Neuron (in vitro differentiated cells): ENCODE measurements around the gene PHB1.

Source experiments
- H2AFZ ChIP-seq: one replicate; pipeline ENCODE4 v1.6.1; 2013; ENCODE audit warnings: low read depth, mild to moderate bottlenecking, inconsistent platforms, low read length, moderate library complexity
- H3K27me3 ChIP-seq: one replicate; pipeline ENCODE4 v1.6.1; 2013; ENCODE audit warnings: low read length; ENCODE audit not compliant: insufficient read depth
- H3K36me3 ChIP-seq: one replicate; pipeline ENCODE4 v1.6.1; 2013; ENCODE audit warnings: low read length; ENCODE audit not compliant: insufficient read depth
- H3K4me1 ChIP-seq: one replicate; pipeline ENCODE4 v1.6.1; 2013; ENCODE audit warnings: low read length; ENCODE audit not compliant: insufficient read depth
- H3K4me3 ChIP-seq: 2 replicates; pipeline ENCODE4 v1.5.1; 2013; ENCODE audit warnings: mild to moderate bottlenecking, low read length, moderate library complexity
- H3K9me3 ChIP-seq: one replicate; pipeline ENCODE4 v1.6.1; 2013; ENCODE audit warnings: low read length

Gene PHB1

DNA sequence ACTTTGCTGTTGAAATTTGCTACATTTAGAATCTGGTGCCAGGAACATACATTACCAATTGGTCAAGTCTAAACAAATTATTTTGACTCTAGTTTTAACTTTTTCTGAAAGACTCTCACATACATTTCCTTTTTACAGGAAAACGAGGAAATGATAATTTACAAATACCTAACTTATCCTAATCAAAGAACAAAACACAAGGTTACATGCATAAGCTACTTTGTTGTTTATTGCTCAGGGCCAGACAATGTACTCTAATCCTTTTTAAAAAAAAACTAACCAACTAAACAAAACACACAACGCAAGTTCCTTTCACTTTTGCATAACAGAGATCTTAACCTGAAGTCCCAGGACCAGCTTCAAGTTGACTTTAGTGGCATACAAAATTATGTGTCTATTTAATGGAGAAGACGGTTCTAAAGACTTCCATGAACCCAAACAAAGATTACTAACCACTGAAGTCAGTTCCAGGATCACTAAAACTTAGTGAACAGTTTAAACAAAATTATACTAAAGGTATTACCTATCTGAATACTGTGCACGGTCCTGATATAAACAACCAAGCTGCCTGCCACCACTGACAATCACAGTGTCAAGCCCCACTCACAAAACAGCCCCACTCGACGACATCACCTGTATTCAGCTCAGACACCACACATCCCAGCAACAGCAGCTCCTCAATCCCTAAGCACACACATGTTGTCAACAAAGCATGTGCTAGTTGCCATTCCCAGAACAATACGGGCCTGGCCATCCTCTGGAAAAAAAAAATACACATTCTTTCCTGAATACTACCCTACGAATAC, 54.5 kb downstream of the PHB1 start:
- Histone ChIP-seq H3K4me1 (peaks cover 31% of the 10 kb centered on the region), H3K36me3 (no peaks in the 10 kb centered on the region), H3K9me3 (no peaks in the 10 kb centered on the region), H3K27me3 (no peaks in the 10 kb centered on the region), H3K4me3 (peak overlapping the region; percentile 54), H2AFZ (no peak overlapping the region)

DNA sequence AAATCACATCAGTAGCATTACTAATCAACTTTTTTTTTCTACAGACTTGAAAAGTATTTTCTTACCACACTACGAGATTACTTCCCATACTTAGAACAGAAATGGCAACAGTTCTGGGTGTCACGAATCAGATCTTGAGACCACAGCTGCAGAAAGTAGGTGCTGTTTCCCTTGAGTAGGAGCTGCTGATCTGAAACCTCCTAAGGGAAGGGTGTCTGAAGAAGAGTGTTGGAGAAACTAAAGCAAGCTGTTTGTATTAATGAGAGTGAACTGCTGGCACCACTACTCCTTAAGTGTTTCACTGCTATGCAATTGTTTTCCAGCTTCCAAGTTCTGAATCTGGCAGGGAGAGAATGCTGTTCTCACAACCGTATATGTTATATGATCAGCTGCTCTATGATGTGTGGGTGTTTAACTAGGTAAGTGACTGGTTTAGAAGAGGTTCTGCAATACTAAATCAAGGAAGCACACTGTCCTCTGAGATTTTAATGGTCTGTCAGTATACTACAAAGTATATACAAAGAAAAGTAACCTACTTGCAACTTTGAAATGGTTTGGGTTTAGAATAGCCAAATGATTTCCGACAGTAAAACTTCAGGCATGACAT, 55.9 kb downstream of the PHB1 start:
- no peak overlapping the region for H3K4me3 ChIP-seq
- H3K27me3 ChIP-seq: no peaks in the 10 kb centered on the region
- H2AFZ ChIP-seq: no peak overlapping the region
- H3K9me3 ChIP-seq: no peaks in the 10 kb centered on the region
- peaks cover 31% of the 10 kb centered on the region for H3K4me1 ChIP-seq
- no peaks in the 10 kb centered on the region for H3K36me3 ChIP-seq

DNA sequence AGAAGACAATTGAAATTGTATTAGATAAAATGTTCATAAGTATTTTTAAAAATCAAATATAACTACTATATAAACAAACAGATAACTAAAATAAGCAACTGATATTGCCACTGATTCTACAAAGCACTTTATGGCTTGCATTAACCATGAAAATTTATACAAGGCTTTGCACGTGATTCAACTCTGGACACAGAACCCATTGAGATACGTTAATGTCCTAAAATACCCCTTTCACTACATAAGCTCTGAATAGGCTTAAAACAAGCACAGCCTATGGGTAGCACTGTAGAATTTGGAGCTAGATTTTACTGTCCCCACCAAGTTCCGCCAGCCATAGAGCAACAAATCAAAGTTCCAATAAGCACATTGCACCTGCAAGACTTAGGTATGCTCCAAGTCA, 57.2 kb downstream of the PHB1 start:
- Histone ChIP-seq H3K36me3 (no peaks in the 10 kb centered on the region), H3K4me3 (no peak overlapping the region), H3K27me3 (no peaks in the 10 kb centered on the region), H2AFZ (no peak overlapping the region), H3K9me3 (peaks cover 2% of the 10 kb centered on the region), H3K4me1 (peaks cover 31% of the 10 kb centered on the region)

DNA sequence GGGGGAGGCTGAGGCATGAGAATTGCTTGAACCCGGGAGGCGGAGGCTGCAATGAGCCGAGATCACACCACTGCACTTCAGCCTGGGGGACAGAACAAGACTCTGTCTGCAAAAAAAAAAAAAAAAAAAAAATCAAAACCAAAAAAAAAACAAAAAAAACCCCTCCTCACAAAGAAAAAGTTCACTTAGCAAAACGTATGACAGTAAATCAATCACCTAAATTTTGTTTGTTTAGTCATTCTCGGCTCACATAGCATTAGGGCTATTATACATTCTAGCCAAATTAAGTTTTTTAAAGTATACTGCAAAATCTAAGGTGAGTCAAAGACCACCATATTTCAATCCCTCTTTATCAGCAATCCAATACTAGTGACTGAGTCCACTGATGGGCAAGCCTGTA, 58.4 kb downstream of the PHB1 start:
- peaks cover 31% of the 10 kb centered on the region for H3K4me1 ChIP-seq

More for the DNA sequence above, 58.4 kb downstream of the PHB1 start:
- peaks cover 2% of the 10 kb centered on the region for H3K9me3 ChIP-seq
- no peaks in the 10 kb centered on the region for H3K36me3 ChIP-seq
- no peaks in the 10 kb centered on the region for H3K27me3 ChIP-seq
- no peak overlapping the region for H2AFZ ChIP-seq
- no peak overlapping the region for H3K4me3 ChIP-seq
